ENCODE data around the gene CMIP.

The CMIP gene

DNA sequence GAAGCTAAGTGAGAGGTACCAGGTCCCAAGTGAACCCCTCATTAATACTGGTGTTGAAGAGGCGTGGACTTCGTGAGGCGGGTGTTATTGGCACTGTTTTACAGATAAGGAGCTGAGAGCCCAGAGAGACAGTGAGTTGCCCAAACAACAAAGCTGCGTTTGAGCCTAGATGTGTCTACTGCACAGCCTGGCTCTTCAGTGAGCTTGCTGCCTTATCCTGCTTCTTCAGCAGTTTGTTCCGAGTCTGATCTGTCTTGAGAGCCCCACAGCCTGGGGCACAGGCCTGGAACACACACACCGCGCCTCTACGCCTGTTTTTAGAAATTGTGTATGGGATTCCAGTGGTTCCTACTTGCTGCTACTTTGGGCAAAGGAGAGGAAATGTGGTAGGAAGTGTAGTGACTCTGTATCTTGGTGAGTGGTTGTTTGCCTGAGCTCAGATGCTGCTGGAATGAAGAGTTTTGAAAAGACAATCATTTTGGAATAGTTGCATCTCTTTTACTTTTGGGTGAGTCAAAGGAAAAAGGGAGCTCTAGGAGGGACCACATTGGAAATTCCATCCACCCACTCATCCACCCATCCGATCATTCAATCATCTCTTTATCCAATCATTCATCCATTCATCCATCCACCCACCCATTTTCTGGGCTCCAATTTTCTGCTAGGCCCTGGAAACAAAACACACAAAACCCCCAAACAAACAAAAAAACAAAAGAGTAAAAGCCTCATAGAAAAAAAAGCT, 312.2 kb downstream of the CMIP start:
- no peak for FAIRE-seq

GRCh38 chr16:81758376-81758775, 313.8 kb downstream of the CMIP start:
- FAIRE-seq, result no peak
